GM18867 (cell line): ENCODE data around the gene EHBP1.

Experiments
- ATAC-seq: cut with Tn5 transposase; IDR thresholded peaks from one replicate; pipeline ENCODE4 v1.9.1; 2021; ENCODE audit warnings: mild to moderate bottlenecking, moderate library complexity; ENCODE audit not compliant: unreplicated experiment

Gene EHBP1

GRCh38 chr2:62871506-62871905 is 166.0 kb downstream of the EHBP1 start:
- ATAC-seq, result no peak

DNA sequence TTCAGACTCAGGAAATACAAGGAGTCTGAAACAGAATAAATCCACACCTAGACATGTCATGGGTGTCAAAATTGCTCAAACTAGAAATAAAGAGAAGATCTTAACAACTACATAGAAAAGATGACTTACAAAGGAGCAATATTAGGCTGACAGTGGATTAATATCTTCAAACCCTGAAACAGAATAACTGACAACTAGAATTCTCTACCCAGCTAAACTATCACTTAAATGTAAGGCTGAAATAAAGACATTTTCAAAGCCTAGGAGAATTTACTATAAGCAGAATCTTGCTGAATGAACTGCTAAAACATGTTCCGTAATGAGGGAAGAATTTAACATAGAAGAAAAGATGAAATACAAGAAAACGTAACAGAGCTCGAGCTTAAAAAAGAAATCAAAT is 168.1 kb downstream of the EHBP1 start:
- no peak for ATAC-seq

DNA sequence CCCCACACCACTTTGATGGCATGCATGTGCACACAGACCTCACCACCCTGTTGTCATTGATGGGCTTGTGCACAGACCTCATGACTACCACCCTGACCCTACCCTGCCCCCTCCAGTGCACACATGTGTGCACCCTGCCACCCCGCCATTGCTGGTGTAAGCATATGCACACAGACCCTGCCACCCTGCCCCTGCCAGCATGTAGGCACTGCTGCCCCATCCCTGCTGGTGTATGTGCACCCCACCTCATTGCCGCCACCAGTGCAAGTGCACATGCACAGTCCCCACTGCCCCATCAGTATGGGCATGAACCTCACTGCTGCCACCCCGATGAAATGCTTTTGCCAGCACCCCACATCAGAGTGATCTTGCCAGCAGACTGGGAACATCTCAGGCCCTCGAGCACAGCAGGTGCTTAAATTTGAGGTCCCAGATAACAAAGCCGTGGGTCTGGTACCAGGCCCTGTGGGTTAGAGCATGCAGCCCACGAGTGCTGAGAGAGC is 169.4 kb downstream of the EHBP1 start:
- no peak for ATAC-seq

GRCh38 chr2:62881162-62881795 is 175.8 kb downstream of the EHBP1 start:
- no peak for ATAC-seq

DNA sequence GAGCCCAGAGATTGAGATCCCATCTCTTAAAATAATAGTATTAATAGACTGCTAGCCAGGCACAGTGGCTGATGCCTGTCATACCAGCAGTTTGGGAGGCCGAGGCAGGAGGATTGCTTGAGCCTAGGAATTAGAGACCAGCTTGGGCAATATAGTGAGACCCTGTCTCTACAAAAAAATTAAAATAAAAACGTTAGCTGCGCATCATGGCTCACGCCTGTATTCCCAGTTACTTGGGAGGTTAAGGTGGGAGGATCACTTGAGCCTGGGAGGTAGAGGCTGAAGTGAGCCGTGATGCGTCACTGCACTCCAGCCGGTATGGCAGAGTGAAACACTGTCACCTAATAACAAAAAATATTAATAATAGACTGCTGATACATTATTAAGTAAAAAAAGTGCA is 178.1 kb downstream of the EHBP1 start:
- no peak for ATAC-seq

DNA sequence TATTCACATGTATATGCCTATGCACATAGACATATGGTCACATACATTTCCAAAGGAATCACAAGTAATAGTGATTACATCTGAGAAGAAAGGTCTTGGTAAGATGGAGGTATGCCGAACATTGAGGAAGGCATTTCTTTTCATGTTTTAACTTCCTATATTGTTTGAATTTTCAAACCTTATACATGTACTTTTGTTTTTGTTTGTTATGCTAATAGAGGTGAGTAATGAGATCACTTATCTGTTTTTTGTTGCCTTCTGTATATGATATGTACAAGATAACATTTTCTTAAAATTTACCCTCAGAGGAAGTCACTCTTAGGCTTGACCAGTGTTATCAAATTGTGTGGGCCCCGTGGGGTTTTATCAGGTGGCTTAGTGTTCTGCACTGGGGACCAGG is 178.6 kb downstream of the EHBP1 start:
- ATAC-seq, result no peak

- no peak for ATAC-seq
Measured at GRCh38 chr2:62884514-62884913, 179.0 kb downstream of the EHBP1 start.

DNA sequence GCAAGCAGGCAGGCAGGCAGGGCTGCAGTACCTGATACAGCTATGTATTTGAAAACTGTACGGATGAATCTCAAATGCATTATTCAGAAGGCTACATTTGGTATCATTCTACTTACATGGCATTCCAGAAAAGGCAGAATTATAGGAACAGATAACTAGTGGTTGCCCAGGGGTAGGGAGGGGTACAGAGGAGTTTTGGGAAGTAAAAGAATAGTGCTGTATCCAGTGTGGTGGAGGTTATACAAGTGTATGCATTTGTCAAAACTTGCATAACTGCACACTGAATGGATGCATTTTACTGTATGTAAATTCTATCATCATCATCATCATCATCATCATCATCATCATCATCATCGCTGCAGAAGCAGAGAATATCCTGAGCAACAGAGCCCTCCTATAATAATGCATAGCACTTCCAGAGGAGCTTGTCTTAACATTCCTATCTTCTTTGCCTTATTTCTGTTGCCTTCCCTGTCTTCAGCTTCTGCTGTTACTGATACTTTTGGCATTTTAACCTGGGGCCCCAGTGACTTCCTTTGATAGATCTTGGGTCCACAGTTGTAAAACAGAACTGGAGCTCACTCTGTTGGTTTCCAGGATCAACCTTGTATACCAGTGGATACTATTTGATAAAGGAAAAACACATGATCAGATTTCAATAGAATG is 189.6 kb downstream of the EHBP1 start:
- ATAC-seq, result no peak

DNA sequence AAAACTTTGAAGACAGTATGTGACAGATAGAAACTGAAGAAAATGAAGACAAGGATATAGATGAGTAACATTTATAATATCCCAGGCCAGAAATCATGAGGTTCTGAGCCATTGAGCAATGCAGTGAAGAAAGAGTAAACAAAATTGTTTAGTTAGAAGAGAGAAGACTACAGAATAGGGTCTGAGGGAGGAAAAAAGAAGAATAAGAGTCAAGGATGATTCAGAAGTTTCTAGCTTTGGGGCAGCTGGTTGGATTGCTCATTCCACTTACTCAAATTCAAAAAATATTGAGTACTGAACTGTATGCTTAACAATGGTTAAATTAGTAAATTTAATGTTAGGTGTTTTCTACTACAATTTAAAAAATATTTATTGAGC is 190.1 kb downstream of the EHBP1 start:
- no peak for ATAC-seq

GRCh38 chr2:62897187-62897827 is 191.8 kb downstream of the EHBP1 start:
- ATAC-seq, result no peak

- no peak for ATAC-seq
Measured at GRCh38 chr2:62904344-62904743, 198.8 kb downstream of the EHBP1 start.

GRCh38 chr2:62908145-62908544 is 202.6 kb downstream of the EHBP1 start:
- ATAC-seq, result no peak

GRCh38 chr2:62913311-62913710 is 207.8 kb downstream of the EHBP1 start:
- ATAC-seq, result no peak

DNA sequence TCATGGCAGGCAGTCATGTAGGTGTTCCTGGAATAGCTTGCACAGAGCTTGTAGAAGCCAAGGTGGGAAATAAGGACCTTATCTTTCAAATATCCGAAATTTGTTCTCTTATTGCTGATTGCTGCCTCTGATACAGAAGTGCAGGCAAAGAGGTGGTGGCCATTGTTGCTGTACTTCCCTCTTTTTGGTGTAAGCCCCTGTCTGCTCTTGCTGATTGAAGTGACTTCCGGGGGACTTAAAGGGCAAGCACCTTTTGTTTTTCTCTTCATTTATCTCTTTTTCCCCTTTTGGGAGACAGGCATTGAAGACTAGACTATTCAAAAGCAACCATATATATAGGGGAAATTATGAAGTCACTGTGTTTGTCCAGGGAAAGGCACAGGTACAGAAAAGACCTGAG is 213.5 kb downstream of the EHBP1 start:
- ATAC-seq, result no peak

DNA sequence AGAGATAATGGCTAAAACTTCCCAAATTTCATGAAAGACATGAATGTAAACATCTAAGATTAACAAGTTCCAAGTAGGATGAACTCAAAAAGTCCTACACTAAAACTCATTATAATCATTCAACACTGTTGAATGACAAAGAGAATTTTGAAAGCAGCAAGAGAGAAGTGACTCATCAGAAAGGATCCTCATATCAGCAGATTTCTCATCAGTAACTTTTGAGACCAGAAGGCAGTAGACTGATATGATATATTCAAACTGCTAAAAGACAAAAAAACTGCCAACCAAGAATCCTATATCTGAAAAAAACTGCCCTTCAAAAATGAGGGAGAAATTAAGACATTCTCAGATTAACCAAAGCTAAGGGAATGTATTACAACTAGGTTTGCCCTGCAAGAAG is 214.6 kb downstream of the EHBP1 start:
- no peak for ATAC-seq

GRCh38 chr2:62923242-62923641 is 217.7 kb downstream of the EHBP1 start:
- no peak for ATAC-seq

- ATAC-seq, result no peak
Measured at GRCh38 chr2:62923881-62924280, 218.4 kb downstream of the EHBP1 start.

- ATAC-seq, result no peak
Measured at GRCh38 chr2:62928015-62928414, 222.5 kb downstream of the EHBP1 start.

GRCh38 chr2:62931536-62931935 is 226.0 kb downstream of the EHBP1 start:
- no peak for ATAC-seq

GRCh38 chr2:62933398-62933917 is 227.9 kb downstream of the EHBP1 start:
- no peak for ATAC-seq

- ATAC-seq, result no peak
Measured at GRCh38 chr2:62934517-62934916, 229.0 kb downstream of the EHBP1 start.

GRCh38 chr2:62938126-62938525 is 232.6 kb downstream of the EHBP1 start:
- ATAC-seq, result no peak
